ENCODE results near the gene FOXC1.

The FOXC1 gene

GRCh38 chr6:1605893-1606779, 3.6 kb upstream of the FOXC1 start:
- Histone ChIP-seq H4K20me1 (ENCODE audit: insufficient read depth, low read length) (no peaks in the 10 kb centered on the region), H3K4me1 (ENCODE audit: insufficient read depth, low read length) (peaks cover 4% of the 10 kb centered on the region; the same call in 1 of the 2 replicates), H3K9me3 (ENCODE audit: insufficient read depth, low read length, severe bottlenecking) (no peaks in the 10 kb centered on the region), H2AFZ (ENCODE audit: low read depth, low read length) (no peak overlapping the region), H3K27ac (ENCODE audit: low read length) (no peak overlapping the region), H3K4me3 (ENCODE audit: low read depth in 1 of 2, low read length in 2 of 2) (no peak overlapping the region), H3K9ac (ENCODE audit: low read depth, low read length) (no peak overlapping the region), H3K4me2 (ENCODE audit: insufficient read depth, low read length) (no peak overlapping the region), H3K27me3 (ENCODE audit: insufficient read depth, low read length, poor library complexity) (no peaks in the 10 kb centered on the region), H3K79me2 (ENCODE audit: insufficient read depth, low read length) (no peaks in the 10 kb centered on the region), H3K36me3 (ENCODE audit: insufficient read depth, low read length) (no peaks in the 10 kb centered on the region)
- ATAC-seq (ENCODE audit: insufficient read depth, low read depth) (no peak), DNase-seq (no peak)
- TF ChIP-seq CTCF (IDR thresholded peaks at IDR 0.05; ENCODE audit: borderline replicate concordance, extremely low read depth, low read length, poor library complexity, severe bottlenecking) (no peak), EZH2 (IDR thresholded peaks at IDR 0.05; ENCODE audit: borderline replicate concordance, low read depth, low read length, severe bottlenecking) (no peak)

GRCh38 chr6:1606780-1607515, 2.8 kb upstream of the FOXC1 start:
- no peaks in the 10 kb centered on the region for H4K20me1 ChIP-seq (ENCODE audit: insufficient read depth, low read length)
- H3K9ac ChIP-seq (ENCODE audit: low read depth, low read length) = no peak overlapping the region
- no peaks in the 10 kb centered on the region for H3K79me2 ChIP-seq (ENCODE audit: insufficient read depth, low read length)
- peaks cover 4% of the 10 kb centered on the region; the same call in 1 of the 2 replicates for H3K4me1 ChIP-seq (ENCODE audit: insufficient read depth, low read length)
- no peak overlapping the region for H3K4me3 ChIP-seq (ENCODE audit: low read depth in 1 of 2, low read length in 2 of 2)
- H3K4me2 ChIP-seq (ENCODE audit: insufficient read depth, low read length) = no peak overlapping the region
- H3K36me3 ChIP-seq (ENCODE audit: insufficient read depth, low read length) = no peaks in the 10 kb centered on the region
- ATAC-seq (ENCODE audit: insufficient read depth, low read depth) (no peak), DNase-seq (no peak)
- no peak overlapping the region for H2AFZ ChIP-seq (ENCODE audit: low read depth, low read length)
- no peak for TF ChIP-seq EZH2 (IDR thresholded peaks at IDR 0.05; ENCODE audit: borderline replicate concordance, low read depth, low read length, severe bottlenecking)
- no peak for TF ChIP-seq CTCF (IDR thresholded peaks at IDR 0.05; ENCODE audit: borderline replicate concordance, extremely low read depth, low read length, poor library complexity, severe bottlenecking)
- no peaks in the 10 kb centered on the region for H3K27me3 ChIP-seq (ENCODE audit: insufficient read depth, low read length, poor library complexity)
- H3K9me3 ChIP-seq (ENCODE audit: insufficient read depth, low read length, severe bottlenecking) = no peaks in the 10 kb centered on the region
- H3K27ac ChIP-seq (ENCODE audit: low read length) = no peak overlapping the region

DNA sequence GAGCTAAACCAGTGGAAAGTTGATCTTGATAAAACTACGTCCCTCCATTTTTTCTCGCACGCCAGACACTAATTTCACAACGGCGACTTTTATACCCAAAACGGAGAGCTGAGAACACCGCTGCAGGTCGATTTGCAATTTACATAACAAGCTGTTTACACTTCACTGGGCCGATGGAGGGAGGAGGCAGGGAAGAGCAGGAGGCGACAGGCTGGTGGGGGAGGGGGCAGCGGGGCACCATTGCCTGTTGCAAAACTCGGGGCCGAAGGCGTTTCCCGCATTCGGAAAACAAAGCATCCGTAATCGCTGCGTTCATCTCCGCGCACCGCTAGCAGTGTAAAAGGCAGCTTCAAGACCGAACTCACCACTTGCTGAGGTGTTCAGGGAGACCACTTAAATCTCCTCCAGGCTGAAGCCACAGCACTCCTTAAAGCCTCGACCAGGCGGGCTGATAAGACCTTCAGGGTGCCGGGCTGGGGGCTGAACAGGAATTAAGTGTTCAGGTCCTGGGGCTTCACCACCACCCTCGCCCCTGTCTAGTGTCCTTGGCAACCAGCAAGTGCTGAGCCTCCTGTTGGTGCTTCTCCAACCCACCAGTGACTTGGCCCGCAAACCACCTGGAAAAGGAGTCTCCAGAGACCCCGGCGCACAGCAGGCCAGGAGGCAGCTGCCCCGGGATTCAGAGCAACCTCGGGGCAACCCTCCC, 2.0 kb upstream of the FOXC1 start:
- Histone ChIP-seq H3K27me3 (ENCODE audit: insufficient read depth, low read length, poor library complexity) (no peaks in the 10 kb centered on the region), H3K4me1 (ENCODE audit: insufficient read depth, low read length) (peaks cover 4% of the 10 kb centered on the region; the same call in 1 of the 2 replicates), H3K4me2 (ENCODE audit: insufficient read depth, low read length) (no peak overlapping the region), H3K9me3 (ENCODE audit: insufficient read depth, low read length, severe bottlenecking) (no peaks in the 10 kb centered on the region), H4K20me1 (ENCODE audit: insufficient read depth, low read length) (no peaks in the 10 kb centered on the region), H3K27ac (ENCODE audit: low read length) (no peak overlapping the region), H3K36me3 (ENCODE audit: insufficient read depth, low read length) (no peaks in the 10 kb centered on the region), H3K4me3 (ENCODE audit: low read depth in 1 of 2, low read length in 2 of 2) (no peak overlapping the region), H3K9ac (ENCODE audit: low read depth, low read length) (no peak overlapping the region), H3K79me2 (ENCODE audit: insufficient read depth, low read length) (no peaks in the 10 kb centered on the region), H2AFZ (ENCODE audit: low read depth, low read length) (no peak overlapping the region)
- DNase-seq (no peak), ATAC-seq (ENCODE audit: insufficient read depth, low read depth) (no peak)
- no peak for TF ChIP-seq EZH2 (IDR thresholded peaks at IDR 0.05; ENCODE audit: borderline replicate concordance, low read depth, low read length, severe bottlenecking)
- TF ChIP-seq CTCF (IDR thresholded peaks at IDR 0.05; ENCODE audit: borderline replicate concordance, extremely low read depth, low read length, poor library complexity, severe bottlenecking) = no peak
